Small intestine (tissue), 7 donors: ENCODE measurements around the gene GALNT18. TPM values are rescaled to one million over a fixed set of nuclear protein-coding genes. Genes with fewer than 3 reads are reported as not detected.

ENCODE experiments used
- DNase-seq, 2 donors: peaks; one replicate each; pipeline versions ENCODE4 v3.0.0 to v3.0.0-alpha.2; 2013
- FAIRE-seq: peaks from 2 replicates; lab custom pipeline; 2012; peaks lifted over from hg19 to GRCh38; lab: Jason Lieb, UNC
- H3K27ac ChIP-seq, 3 donors: one replicate each; pipeline ENCODE4 v1.5.1; 2013; ENCODE audit warnings: low read length in 2 of 3, mild to moderate bottlenecking in 2 of 3, control low read depth in 1 of 3, inconsistent platforms in 1 of 3, low read depth in 1 of 3, moderate library complexity in 1 of 3
- H3K27me3 ChIP-seq, 3 donors: one replicate each; pipeline ENCODE4 v1.6.1; 2013; ENCODE audit warnings: low read length in 3 of 3, inconsistent platforms in 1 of 3; ENCODE audit not compliant: control insufficient read depth in 3 of 3, insufficient read depth in 3 of 3
- H3K36me3 ChIP-seq, 3 donors: one replicate each; pipeline ENCODE4 v1.6.1; 2013; ENCODE audit warnings: low read length in 3 of 3, inconsistent platforms in 1 of 3, low read depth in 1 of 3, mild to moderate bottlenecking in 1 of 3, moderate library complexity in 1 of 3; ENCODE audit not compliant: control insufficient read depth in 3 of 3, insufficient read depth in 2 of 3
- H3K4me1 ChIP-seq, 3 donors: one replicate each; pipeline ENCODE4 v1.6.1; 2013; ENCODE audit warnings: low read length in 2 of 3, inconsistent platforms in 1 of 3, low read depth in 1 of 3, mild to moderate bottlenecking in 1 of 3, moderate library complexity in 1 of 3; ENCODE audit not compliant: control insufficient read depth in 3 of 3, insufficient read depth in 2 of 3
- H3K4me3 ChIP-seq, 3 donors: one replicate each; pipeline ENCODE4 v1.5.1; 2013; ENCODE audit warnings: low read length in 3 of 3, control low read depth in 1 of 3, inconsistent platforms in 1 of 3, low read depth in 1 of 3, mild to moderate bottlenecking in 1 of 3, moderate library complexity in 1 of 3
- H3K9me3 ChIP-seq, 2 donors: one replicate each; pipeline ENCODE4 v1.6.1; 2013; ENCODE audit warnings: low read depth in 1 of 2, low read length in 1 of 2; ENCODE audit not compliant: control insufficient read depth in 2 of 2, insufficient read depth in 1 of 2
- WGBS, 3 donors: extraction: QIAGEN DNeasy Blood & Tissue Kit; methylation state at CpG; one replicate each; pipeline ENCODE4 v1.1.7; 2013; 5-methylcytosine and 5-hydroxymethylcytosine counted together
- polyA plus RNA-seq, 4 donors: library from polyadenylated mRNA; stranded (reverse) in 3 of 4; unstranded in 1 of 4; fragments of 200-250 nt in 3 of 4; fragments of 120-200 nt in 1 of 4; gene quantifications; one replicate each; pipeline versions ENCODE4 v1.2.1 to v1.2.3, GENCODE V29; 2013
- donor health status: healthy with polysubstance abuse.
- donor health status: control.
- donor health status: control.
- donor health status: Bipolar disorder and iron deficiency.
- donor health status: healthy.

Gene GALNT18
- polyA plus RNA-seq, 4 donors = 0.45 to 18.9 (median 1.5) TPM

DNA sequence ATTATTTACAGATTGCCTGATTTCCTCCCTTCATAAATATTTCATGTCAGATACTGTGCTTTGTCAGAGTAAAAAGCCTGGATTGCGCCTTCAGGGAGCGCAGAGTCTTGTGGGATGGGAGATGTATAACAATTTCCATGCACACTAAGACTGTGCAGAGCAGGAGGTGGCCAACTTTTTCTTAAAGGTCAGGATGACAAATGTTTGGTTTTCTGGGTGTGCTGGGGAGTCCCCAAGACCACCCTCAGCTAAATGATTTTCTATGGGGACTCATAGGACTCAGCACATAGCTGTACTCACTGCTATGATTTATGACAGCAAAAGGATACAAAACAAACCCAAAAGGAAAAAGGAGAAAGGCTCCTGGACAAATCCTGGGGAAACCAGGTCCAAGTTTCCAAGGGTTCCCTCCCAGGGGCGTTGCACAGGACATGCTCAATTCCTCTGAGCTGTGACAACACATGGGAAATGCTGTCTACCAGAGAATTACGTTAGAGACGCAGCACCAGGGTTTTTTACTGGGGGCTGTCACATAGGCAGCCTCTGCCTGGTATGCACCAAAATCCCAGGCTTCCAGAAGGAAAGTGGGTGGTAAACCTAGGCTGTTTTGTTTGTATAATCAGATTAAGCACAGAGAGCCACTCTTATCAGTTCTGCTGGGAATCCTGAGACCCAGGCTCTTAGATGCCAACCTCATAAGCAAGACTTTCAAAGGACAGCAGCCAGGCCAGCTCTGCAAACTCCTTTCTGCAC is 327.8 kb downstream of the GALNT18 start:
- Histone ChIP-seq H3K27me3 (no peaks in the 10 kb centered on the region), H3K4me1 (no peaks in the 10 kb centered on the region), H3K4me3 (no peak overlapping the region), H3K36me3 (no peaks in the 10 kb centered on the region), H3K27ac (no peak overlapping the region), H3K9me3 (no peaks in the 10 kb centered on the region)
- FAIRE-seq (no peak), DNase-seq (no peak)
- 70 to 72% (median 72%) methylated on average over 5 of the region's 5 CpGs for WGBS, 3 donors

DNA sequence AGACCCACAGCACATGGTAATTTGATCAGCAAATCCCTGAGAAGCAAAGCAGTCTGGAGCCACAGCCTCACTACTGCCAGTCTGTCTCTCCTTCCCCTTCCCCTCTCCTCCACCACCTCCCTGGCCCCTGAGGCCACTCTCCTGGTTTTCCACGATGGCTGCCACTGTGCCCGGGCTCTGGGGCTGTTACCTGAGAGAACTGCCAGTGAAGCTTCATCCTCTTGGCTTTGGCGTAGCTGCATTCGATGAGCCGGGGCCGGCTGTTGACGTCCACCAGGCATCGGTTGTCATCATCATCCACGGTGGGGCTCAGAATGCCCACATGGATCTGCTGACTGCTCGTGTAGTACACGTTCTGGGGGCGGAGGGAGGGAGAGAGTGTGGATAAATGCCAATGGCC is 329.0 kb downstream of the GALNT18 start:
- H3K27ac ChIP-seq = no peak overlapping the region
- 80 to 90% (median 86%) methylated on average over 12 of the region's 12 CpGs for WGBS, 3 donors
- no peaks in the 10 kb centered on the region for H3K36me3 ChIP-seq
- H3K9me3 ChIP-seq = no peaks in the 10 kb centered on the region
- no peak for FAIRE-seq
- no peak for DNase-seq
- H3K4me3 ChIP-seq = no peak overlapping the region
- H3K4me1 ChIP-seq = no peaks in the 10 kb centered on the region
- peaks cover 0 to 1% (median 0%) of the 10 kb centered on the region in 3 donors for H3K27me3 ChIP-seq

- H3K36me3 ChIP-seq = no peaks in the 10 kb centered on the region
- no peak overlapping the region for H3K4me3 ChIP-seq
- FAIRE-seq = no peak
- no peaks in the 10 kb centered on the region for H3K9me3 ChIP-seq
- WGBS, 3 donors = 62 to 68% (median 65%) methylated on average over 5 of the region's 5 CpGs
- no peaks in the 10 kb centered on the region for H3K4me1 ChIP-seq
- H3K27me3 ChIP-seq = peaks cover 0 to 4% (median 0%) of the 10 kb centered on the region in 3 donors
- no peak overlapping the region for H3K27ac ChIP-seq
- no peak for DNase-seq
These were observed 330.5 kb downstream of the GALNT18 start for GRCh38 chr11:11291041-11292015.

DNA sequence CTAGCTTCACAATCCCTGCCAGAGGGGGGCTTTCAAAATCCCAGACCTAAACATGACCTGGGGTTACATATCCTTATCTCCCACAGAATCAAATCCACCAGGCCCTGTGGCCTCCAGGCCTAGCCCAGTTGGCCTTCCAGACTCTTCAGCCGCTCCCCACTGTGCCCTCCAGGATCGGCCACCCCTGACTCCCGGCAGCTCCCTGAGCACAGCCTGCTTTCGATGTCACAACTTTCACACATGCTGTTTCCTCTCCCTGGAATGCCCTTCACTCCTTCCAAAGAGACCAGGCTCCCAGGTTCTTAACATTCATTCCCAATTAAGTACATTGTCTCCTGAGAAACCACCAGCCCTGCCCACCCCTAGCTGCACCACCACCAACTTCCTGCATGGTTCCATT is 331.5 kb downstream of the GALNT18 start:
- Histone ChIP-seq H3K27ac (no peak overlapping the region), H3K27me3 (peaks cover 0 to 4% (median 0%) of the 10 kb centered on the region in 3 donors), H3K4me1 (no peaks in the 10 kb centered on the region), H3K4me3 (no peak overlapping the region), H3K36me3 (no peaks in the 10 kb centered on the region), H3K9me3 (no peaks in the 10 kb centered on the region)
- DNase-seq (no peak), FAIRE-seq (no peak)
- WGBS, 3 donors = 84 to 91% (median 86%) methylated on average over 4 of the region's 4 CpGs

- DNase-seq (no peak), FAIRE-seq (no peak)
- peaks cover 0 to 4% (median 0%) of the 10 kb centered on the region in 3 donors for H3K27me3 ChIP-seq
- H3K36me3 ChIP-seq = no peaks in the 10 kb centered on the region
- no peak overlapping the region for H3K4me3 ChIP-seq
- H3K4me1 ChIP-seq = no peaks in the 10 kb centered on the region
- H3K27ac ChIP-seq = no peak overlapping the region
- 65 to 79% (median 71%) methylated on average over 1 of the region's 1 CpG for WGBS, 3 donors
- H3K9me3 ChIP-seq = no peaks in the 10 kb centered on the region
These were observed 332.1 kb downstream of the GALNT18 start for GRCh38 chr11:11289669-11290068.

DNA sequence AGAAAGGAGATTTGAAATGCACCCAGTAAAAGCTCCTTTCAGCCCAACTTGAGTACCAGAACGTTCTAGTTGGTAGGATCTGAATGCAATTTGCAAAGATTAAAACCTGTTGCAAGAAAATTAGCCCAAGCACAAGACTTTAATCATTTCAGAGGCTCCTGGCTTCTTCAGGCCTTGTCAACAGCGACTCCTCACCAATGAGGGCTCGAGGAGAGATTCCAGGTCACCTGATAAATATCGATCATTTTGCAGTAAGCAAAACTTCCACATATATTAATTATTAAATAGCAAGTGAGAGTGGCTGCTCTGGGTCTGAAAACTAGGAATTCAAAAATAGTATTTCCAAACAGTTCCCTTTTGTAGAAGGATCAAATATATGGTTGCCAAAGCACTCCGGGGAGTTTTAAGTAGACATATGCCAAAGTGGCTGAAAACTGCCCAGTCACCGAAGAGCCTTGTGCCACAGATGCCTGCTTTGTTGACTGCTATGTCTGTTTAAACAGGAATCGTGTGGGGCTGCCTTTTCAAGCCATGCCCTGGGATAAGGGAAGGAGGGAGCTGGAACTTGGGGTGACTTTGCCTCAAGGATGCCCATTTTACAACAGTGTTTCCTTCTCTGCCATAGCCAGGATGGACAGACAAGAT is 332.7 kb downstream of the GALNT18 start:
- 66 to 84% (median 69%) methylated on average over 7 of the region's 7 CpGs for WGBS, 3 donors
- no peak for FAIRE-seq

DNA sequence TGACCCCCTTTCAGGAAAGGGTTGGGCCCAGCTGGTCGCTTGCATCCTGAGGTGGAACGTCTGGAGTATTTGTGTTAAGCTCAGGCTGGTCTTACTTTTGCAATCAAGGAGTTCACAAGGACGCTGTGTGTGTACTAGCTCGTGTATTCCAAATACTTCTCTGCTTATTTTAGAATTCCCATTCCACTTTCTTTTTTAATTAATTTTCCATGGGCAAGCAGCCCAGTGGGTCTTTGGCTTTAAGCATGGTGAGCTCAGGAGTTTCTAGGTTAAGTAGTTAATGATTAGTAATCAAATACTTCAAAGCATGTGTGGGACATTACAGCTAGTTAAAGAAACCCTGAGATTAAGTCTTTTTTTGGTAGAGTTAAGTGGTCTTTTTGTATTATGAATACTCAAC is 337.3 kb downstream of the GALNT18 start:
- no peak for FAIRE-seq
- Histone ChIP-seq H3K4me3 (no peak overlapping the region), H3K27me3 (peaks cover 0 to 4% (median 1%) of the 10 kb centered on the region in 3 donors), H3K36me3 (no peaks in the 10 kb centered on the region), H3K9me3 (no peaks in the 10 kb centered on the region), H3K4me1 (peaks cover 0 to 8% (median 0%) of the 10 kb centered on the region in 3 donors), H3K27ac (no peak overlapping the region)
- no peak for DNase-seq
- WGBS, 3 donors = 48 to 59% (median 57%) methylated on average over 4 of the region's 4 CpGs

More for the DNA sequence above, 332.7 kb downstream of the GALNT18 start:
- no peak overlapping the region for H3K4me3 ChIP-seq
- no peak overlapping the region for H3K27ac ChIP-seq
- H3K9me3 ChIP-seq = no peaks in the 10 kb centered on the region
- H3K36me3 ChIP-seq = no peaks in the 10 kb centered on the region
- H3K4me1 ChIP-seq = no peaks in the 10 kb centered on the region
- no peak for DNase-seq
- H3K27me3 ChIP-seq = peaks cover 0 to 4% (median 0%) of the 10 kb centered on the region in 3 donors

- Histone ChIP-seq H3K36me3 (no peaks in the 10 kb centered on the region), H3K27ac (no peak overlapping the region), H3K4me1 (peaks cover 0 to 8% (median 0%) of the 10 kb centered on the region in 3 donors), H3K4me3 (no peak overlapping the region), H3K27me3 (peaks cover 0 to 2% (median 0%) of the 10 kb centered on the region in 3 donors), H3K9me3 (no peaks in the 10 kb centered on the region)
- DNase-seq (no peak), FAIRE-seq (no peak)
- WGBS, 3 donors = 78 to 80% (median 79%) methylated on average over 5 of the region's 5 CpGs
These were observed 340.2 kb downstream of the GALNT18 start for GRCh38 chr11:11281626-11282025.
